Nucleus accumbens (tissue), 56 donors: ENCODE measurements around the gene BANF2.

Experiments
- DNase-seq, 56 donors: peaks; one replicate each; lab custom pipeline; 2025; lab: John Stamatoyannopoulos, UW

Gene BANF2

GRCh38 chr20:17731233-17731632 lies 31.5 kb downstream of the BANF2 start:
- DNase-seq, result no peak

GRCh38 chr20:17732907-17733521 lies 33.2 kb downstream of the BANF2 start:
- DNase-seq, result no peak

GRCh38 chr20:17733767-17734304 lies 34.1 kb downstream of the BANF2 start:
- DNase-seq, result no peak

- no peak for DNase-seq
These were observed 34.6 kb downstream of the BANF2 start for GRCh38 chr20:17734374-17734773.

- DNase-seq, result no peak
These were observed 35.5 kb downstream of the BANF2 start for GRCh38 chr20:17735206-17735804.

GRCh38 chr20:17735959-17736621 lies 36.3 kb downstream of the BANF2 start:
- DNase-seq, result no peak

- no peak for DNase-seq
These were observed 38.4 kb downstream of the BANF2 start for GRCh38 chr20:17738154-17738553.

GRCh38 chr20:17741220-17741619 lies 41.5 kb downstream of the BANF2 start:
- no peak for DNase-seq

GRCh38 chr20:17742731-17743130 lies 43.0 kb downstream of the BANF2 start:
- DNase-seq, result no peak

GRCh38 chr20:17743677-17744076 lies 43.9 kb downstream of the BANF2 start:
- DNase-seq, result no peak

GRCh38 chr20:17747431-17747846 lies 47.7 kb downstream of the BANF2 start:
- DNase-seq, result no peak

GRCh38 chr20:17748279-17748678 lies 48.5 kb downstream of the BANF2 start:
- no peak for DNase-seq

GRCh38 chr20:17749626-17749977 lies 49.8 kb downstream of the BANF2 start:
- no peak for DNase-seq

- no peak for DNase-seq
These were observed 50.4 kb downstream of the BANF2 start for GRCh38 chr20:17749978-17750721.

GRCh38 chr20:17750722-17751045 lies 50.9 kb downstream of the BANF2 start:
- no peak for DNase-seq

- no peak for DNase-seq
These were observed 51.9 kb downstream of the BANF2 start for GRCh38 chr20:17751640-17752039.

GRCh38 chr20:17752459-17752858 lies 52.7 kb downstream of the BANF2 start:
- DNase-seq, result no peak

- DNase-seq, result no peak
These were observed 53.8 kb downstream of the BANF2 start for GRCh38 chr20:17753516-17753915.

GRCh38 chr20:17756529-17756928 lies 56.8 kb downstream of the BANF2 start:
- DNase-seq, result no peak

GRCh38 chr20:17757496-17757895 lies 57.7 kb downstream of the BANF2 start:
- DNase-seq, result no peak

GRCh38 chr20:17758010-17758409 lies 58.2 kb downstream of the BANF2 start:
- no peak for DNase-seq
